OCI-LY1 (cell line): ENCODE results near the gene CCER1.

Source experiments
- H2AFZ ChIP-seq: fragments of 200-600 bp; sonication (generic), shearing (Covaris generic); 2 replicates; pipeline ENCODE4 v1.6.0; 2014; ENCODE audit warnings: antibody characterized with exemption, mild to moderate bottlenecking, low read length
- H3F3A ChIP-seq: fragments of 200-600 bp; sonication (generic), shearing (Covaris generic); 2 replicates; pipeline ENCODE4 v1.6.0; 2014; ENCODE audit warnings: mild to moderate bottlenecking, antibody characterized with exemption, low read length, moderate library complexity; ENCODE audit not compliant: insufficient read depth
- H3K27ac ChIP-seq: fragments of 200-600 bp; sonication (generic); 2 replicates; pipeline ENCODE4 v1.5.1; 2014; ENCODE audit warnings: low read length, mixed run types, mild to moderate bottlenecking, low read depth; ENCODE audit not compliant: poor library complexity, severe bottlenecking
- H3K27me3 ChIP-seq: fragments of 200-600 bp; sonication (generic); 2 replicates; pipeline ENCODE4 v1.6.0; 2014; ENCODE audit warnings: antibody characterized with exemption, mild to moderate bottlenecking, low read length, moderate library complexity; ENCODE audit not compliant: insufficient read depth
- H3K36me3 ChIP-seq: fragments of 200-600 bp; sonication (generic); 2 replicates; pipeline ENCODE4 v1.6.1; 2014; ENCODE audit warnings: mild to moderate bottlenecking, antibody characterized with exemption, low read length, moderate library complexity, mixed read lengths; ENCODE audit not compliant: insufficient read depth
- H3K4me1 ChIP-seq: fragments of 200-600 bp; sonication (generic); 2 replicates; pipeline ENCODE4 v1.5.1; 2014; ENCODE audit warnings: mild to moderate bottlenecking, low read length, moderate library complexity; ENCODE audit not compliant: insufficient read depth, severe bottlenecking
- H3K4me2 ChIP-seq: fragments of 200-600 bp; sonication (generic), shearing (Covaris generic); 2 replicates; pipeline ENCODE4 v1.6.1; 2014; ENCODE audit warnings: low read length
- H3K4me3 ChIP-seq: fragments of 200-600 bp; sonication (generic); 2 replicates; pipeline ENCODE4 v1.5.1; 2014; ENCODE audit warnings: low read length, low read depth, mild to moderate bottlenecking, mixed read lengths; ENCODE audit not compliant: poor library complexity, severe bottlenecking
- H3K79me2 ChIP-seq: fragments of 200-600 bp; shearing (Covaris generic); 2 replicates; pipeline ENCODE4 v1.6.1; 2016; ENCODE audit warnings: mixed run types, low read length, mixed read lengths; ENCODE audit not compliant: insufficient read depth
- H3K9ac ChIP-seq: fragments of 200-600 bp; sonication (generic), shearing (Covaris generic); 2 replicates; pipeline ENCODE4 v1.6.1; 2014; ENCODE audit warnings: mild to moderate bottlenecking, low read length, mixed read lengths
- H3K9me2 ChIP-seq: fragments of 200-600 bp; sonication (generic), shearing (Covaris generic); 2 replicates; pipeline ENCODE4 v1.6.1; 2014; ENCODE audit warnings: low read depth, mild to moderate bottlenecking, low read length, mixed read lengths
- H3K9me3 ChIP-seq: fragments of 200-600 bp; shearing (Covaris generic); 2 replicates; pipeline ENCODE4 v1.6.1; 2014; ENCODE audit warnings: low read length, mixed read lengths
- H4K20me1 ChIP-seq: fragments of 200-600 bp; sonication (generic), shearing (Covaris generic); 2 replicates; pipeline ENCODE4 v1.6.0; 2016; ENCODE audit warnings: mild to moderate bottlenecking, low read length; ENCODE audit not compliant: insufficient read depth
- EZH2 ChIP-seq: fragments of 200-600 bp; sonication (generic), shearing (Covaris generic); IDR thresholded peaks from 2 replicates; pipeline ENCODE4 v1.8.0; 2017; ENCODE audit warnings: borderline replicate concordance, mixed run types, mild to moderate bottlenecking, antibody characterized with exemption, low read length, moderate library complexity, mixed read lengths
- TF ChIP-seq, protein P1 (sequence below): fragments of 200-600 bp; sonication (generic), shearing (Covaris generic); IDR thresholded peaks from 2 replicates; pipeline ENCODE4 v1.5.1; 2017; ENCODE audit warnings: mild to moderate bottlenecking, antibody characterized with exemption, low read length, moderate library complexity, mixed read lengths

The CCER1 gene

DNA sequence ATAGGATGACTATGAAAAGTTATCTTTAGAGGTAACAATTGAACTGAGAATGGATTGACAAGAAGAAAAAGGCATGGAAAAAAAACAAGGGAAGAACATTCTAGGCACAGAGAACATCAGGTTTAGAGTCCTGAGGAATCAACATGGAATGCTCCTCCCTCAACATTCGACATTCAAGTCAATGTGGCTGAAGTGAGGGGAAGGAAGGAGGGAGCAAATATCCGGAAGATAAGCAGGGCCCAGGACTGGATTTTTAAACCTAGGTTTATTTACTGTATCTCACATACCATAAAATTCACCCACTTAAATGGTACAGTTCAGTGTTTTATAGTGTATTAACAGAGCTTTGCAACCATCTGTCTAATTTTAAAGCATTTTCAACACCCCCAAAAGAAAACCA, 9.6 kb upstream of the CCER1 start:
- H3K4me1 ChIP-seq = no peaks in the 10 kb centered on the region

DNA sequence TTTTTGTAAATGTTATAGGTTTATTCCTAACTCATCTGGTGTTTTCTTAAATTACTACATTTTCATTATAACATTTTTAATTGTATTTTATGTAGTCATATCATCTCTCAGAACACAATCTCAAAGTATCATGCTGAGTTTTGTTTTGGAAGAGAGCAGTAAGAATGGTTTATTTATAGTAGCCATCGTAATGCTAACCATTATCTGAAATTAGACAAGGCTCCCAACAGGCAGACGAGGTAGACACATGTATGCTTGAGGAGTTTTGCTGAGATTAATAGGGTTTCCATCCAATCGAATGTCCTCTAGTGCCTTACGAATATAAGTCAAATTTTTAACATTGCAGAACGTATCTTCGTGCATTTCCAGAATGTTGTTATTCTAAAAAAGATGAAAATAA, 9.0 kb upstream of the CCER1 start:
- Histone ChIP-seq H3K27me3 (no peaks in the 10 kb centered on the region), H3K27ac (no peak overlapping the region), H3K9ac (no peak overlapping the region), H3K9me2 (no peaks in the 10 kb centered on the region), H3F3A (no peaks in the 10 kb centered on the region), H3K79me2 (no peaks in the 10 kb centered on the region), H3K4me2 (no peak overlapping the region), H3K9me3 (no peaks in the 10 kb centered on the region), H3K4me1 (no peaks in the 10 kb centered on the region), H3K4me3 (no peak overlapping the region), H2AFZ (no peak overlapping the region), H3K36me3 (no peaks in the 10 kb centered on the region), H4K20me1 (no peaks in the 10 kb centered on the region)
- no peak for TF ChIP-seq EZH2
- TF ChIP-seq, protein P1, sequence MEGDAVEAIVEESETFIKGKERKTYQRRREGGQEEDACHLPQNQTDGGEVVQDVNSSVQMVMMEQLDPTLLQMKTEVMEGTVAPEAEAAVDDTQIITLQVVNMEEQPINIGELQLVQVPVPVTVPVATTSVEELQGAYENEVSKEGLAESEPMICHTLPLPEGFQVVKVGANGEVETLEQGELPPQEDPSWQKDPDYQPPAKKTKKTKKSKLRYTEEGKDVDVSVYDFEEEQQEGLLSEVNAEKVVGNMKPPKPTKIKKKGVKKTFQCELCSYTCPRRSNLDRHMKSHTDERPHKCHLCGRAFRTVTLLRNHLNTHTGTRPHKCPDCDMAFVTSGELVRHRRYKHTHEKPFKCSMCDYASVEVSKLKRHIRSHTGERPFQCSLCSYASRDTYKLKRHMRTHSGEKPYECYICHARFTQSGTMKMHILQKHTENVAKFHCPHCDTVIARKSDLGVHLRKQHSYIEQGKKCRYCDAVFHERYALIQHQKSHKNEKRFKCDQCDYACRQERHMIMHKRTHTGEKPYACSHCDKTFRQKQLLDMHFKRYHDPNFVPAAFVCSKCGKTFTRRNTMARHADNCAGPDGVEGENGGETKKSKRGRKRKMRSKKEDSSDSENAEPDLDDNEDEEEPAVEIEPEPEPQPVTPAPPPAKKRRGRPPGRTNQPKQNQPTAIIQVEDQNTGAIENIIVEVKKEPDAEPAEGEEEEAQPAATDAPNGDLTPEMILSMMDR = no peak

More for the DNA sequence above, 9.6 kb upstream of the CCER1 start:
- Histone ChIP-seq H3F3A (no peaks in the 10 kb centered on the region), H3K36me3 (no peaks in the 10 kb centered on the region), H3K9me3 (no peaks in the 10 kb centered on the region), H3K27ac (no peak overlapping the region), H2AFZ (no peak overlapping the region), H3K27me3 (no peaks in the 10 kb centered on the region), H4K20me1 (no peaks in the 10 kb centered on the region), H3K79me2 (no peaks in the 10 kb centered on the region), H3K4me3 (no peak overlapping the region), H3K9me2 (no peaks in the 10 kb centered on the region), H3K4me2 (no peak overlapping the region), H3K9ac (no peak overlapping the region)
- TF ChIP-seq, protein P1 = no peak
- no peak for TF ChIP-seq EZH2

DNA sequence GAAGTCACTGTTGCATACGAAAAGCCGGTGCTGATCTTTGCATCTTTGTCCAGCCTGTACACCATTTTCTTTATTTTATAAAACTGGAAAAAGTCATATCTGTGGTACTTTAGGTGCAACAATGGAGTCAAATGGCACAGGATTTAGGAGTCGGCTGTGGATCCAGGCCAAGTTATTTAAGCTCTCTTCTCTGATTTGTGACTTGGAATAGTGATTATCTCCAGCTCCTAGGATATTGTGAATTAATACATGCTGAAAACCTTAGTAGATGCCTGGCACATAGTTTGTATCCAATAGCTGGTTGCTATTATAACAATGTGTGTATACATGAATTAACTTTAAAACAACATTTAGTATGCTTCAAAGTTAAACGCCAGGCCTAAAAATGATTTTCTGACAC, 6.2 kb upstream of the CCER1 start:
- H3F3A ChIP-seq = no peaks in the 10 kb centered on the region
- H3K4me1 ChIP-seq = no peaks in the 10 kb centered on the region
- no peak overlapping the region for H2AFZ ChIP-seq
- no peak for TF ChIP-seq EZH2
- TF ChIP-seq, protein P1 = no peak
- no peak overlapping the region for H3K27ac ChIP-seq
- no peaks in the 10 kb centered on the region for H4K20me1 ChIP-seq
- H3K79me2 ChIP-seq = no peaks in the 10 kb centered on the region
- no peaks in the 10 kb centered on the region for H3K9me3 ChIP-seq
- H3K9ac ChIP-seq = no peak overlapping the region
- no peaks in the 10 kb centered on the region for H3K9me2 ChIP-seq
- H3K4me2 ChIP-seq = no peak overlapping the region
- no peak overlapping the region for H3K4me3 ChIP-seq
- no peaks in the 10 kb centered on the region for H3K27me3 ChIP-seq
- no peaks in the 10 kb centered on the region for H3K36me3 ChIP-seq
